Measurements from ENCODE around the gene FAM171A2. TPM values are rescaled to one million over a fixed set of nuclear protein-coding genes. Genes with fewer than 3 reads are reported as not detected.

FAM171A2 gene
- total RNA-seq, 1 donor from 2014 or later: 60.8 TPM

Small RNAs within 50 kb of the gene (small RNA-seq; reads per million reads assigned to genes)
- 0.12 reads per million for gene RF00012
- gene RN7SL258P: not detected
- not detected for gene RNU6-453P

Other genes starting within 250 kb of the FAM171A2 start
- 101 TPM for gene HDAC5, start 240.2 kb downstream of the FAM171A2 start, total RNA-seq
- 0.78 TPM for gene HROB, start 221.9 kb downstream of the FAM171A2 start, total RNA-seq
- gene ASB16, start 193.1 kb downstream of the FAM171A2 start, total RNA-seq: not detected
- gene TMUB2, start 176.9 kb downstream of the FAM171A2 start, total RNA-seq: 26.0 TPM
- 66.0 TPM for gene ATXN7L3, start 164.0 kb downstream of the FAM171A2 start, total RNA-seq
- 73.3 TPM for gene UBTF, start 144.2 kb downstream of the FAM171A2 start, total RNA-seq
- gene SLC4A1, start 95.7 kb downstream of the FAM171A2 start, total RNA-seq: 5.8 TPM
- gene RUNDC3A, start 55.3 kb downstream of the FAM171A2 start, total RNA-seq: 79.1 TPM
- 22.5 TPM for gene SLC25A39, start 39.0 kb downstream of the FAM171A2 start, total RNA-seq
- gene GRN, start 18.6 kb downstream of the FAM171A2 start, total RNA-seq: 32.3 TPM
- 0.78 TPM for gene ITGA2B, start 25.8 kb upstream of the FAM171A2 start, total RNA-seq
- 38.8 TPM for gene GPATCH8, start 139.6 kb upstream of the FAM171A2 start, total RNA-seq
- 6.9 TPM for gene FZD2, start 193.6 kb upstream of the FAM171A2 start, total RNA-seq